DMS114 treated with DMSO at 0.1 percent for 48 hours (cell line): ENCODE results near the gene CNTN4.

ENCODE experiments used
- DNase-seq: peaks from one replicate; lab custom pipeline; 2025; ENCODE audit not compliant: unreplicated experiment; lab: John Stamatoyannopoulos, UW

CNTN4 gene

GRCh38 chr3:2578560-2578959 is 479.9 kb downstream of the CNTN4 start:
- DNase-seq, result no peak

DNA sequence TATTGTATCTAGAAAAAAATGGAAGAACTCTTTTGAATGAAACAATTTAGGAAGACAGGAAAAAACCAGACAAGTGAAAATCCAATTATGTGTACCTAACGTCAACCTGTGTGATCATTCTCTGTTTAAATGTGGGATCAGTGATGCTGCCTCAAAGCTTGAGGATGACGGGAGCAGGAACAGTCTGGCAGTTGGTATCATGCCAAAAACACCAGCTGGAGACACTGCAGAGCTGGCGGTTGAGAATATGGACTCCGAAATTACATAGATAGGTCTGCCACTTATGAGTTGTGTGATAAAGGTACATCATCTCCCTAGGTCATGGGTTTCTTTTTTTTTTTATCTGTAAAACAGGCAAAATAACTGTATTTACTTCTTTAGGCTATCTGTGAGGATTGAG is 480.5 kb downstream of the CNTN4 start:
- DNase-seq, result no peak

DNA sequence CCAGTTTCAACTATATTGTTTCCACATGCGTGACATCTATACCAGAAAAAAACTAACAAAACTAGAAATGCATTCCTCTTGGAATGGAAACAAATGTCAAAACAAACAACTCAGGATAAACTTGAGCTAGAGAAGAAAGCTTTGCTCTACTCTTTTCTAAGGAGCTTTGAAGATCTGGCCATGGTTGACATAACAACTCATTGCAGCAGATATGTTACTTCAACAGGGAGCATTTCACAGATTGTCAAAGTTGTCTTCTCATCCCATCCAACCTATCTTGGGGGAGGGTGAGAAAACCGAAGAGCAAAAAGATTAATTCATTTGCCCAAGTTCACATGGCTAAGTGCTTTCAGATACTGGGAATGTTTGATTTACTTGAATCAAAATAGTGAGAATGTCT is 484.4 kb downstream of the CNTN4 start:
- no peak for DNase-seq

DNA sequence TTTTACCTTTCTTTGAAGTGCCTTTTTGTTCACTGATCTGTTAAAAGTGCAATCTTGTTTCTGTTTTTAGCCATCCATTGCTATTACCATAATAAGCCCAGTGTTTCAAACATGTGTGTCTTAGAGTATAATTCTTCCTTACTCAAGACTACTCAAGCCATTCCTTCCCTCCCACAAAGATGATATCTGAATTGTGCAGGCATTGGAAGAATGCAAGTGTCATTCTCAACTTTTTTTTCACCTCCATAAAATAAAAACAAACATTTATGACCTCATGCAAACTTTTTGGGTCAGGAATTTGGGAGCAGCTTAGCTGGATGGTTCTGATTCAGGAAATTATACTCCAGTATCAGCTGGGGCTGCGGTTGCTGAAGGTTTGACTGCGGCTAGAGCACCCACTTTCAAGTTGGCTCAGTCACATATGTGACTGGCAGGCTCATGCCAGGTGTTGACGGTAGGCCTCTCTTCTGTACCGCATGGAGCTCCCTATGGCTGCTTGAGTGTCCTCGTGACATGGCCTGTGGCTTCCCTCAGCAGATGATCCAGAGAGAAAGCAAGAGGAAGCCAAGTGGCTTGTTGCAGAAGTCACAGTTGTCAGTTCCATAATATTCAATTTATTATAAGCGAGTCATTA is 490.8 kb downstream of the CNTN4 start:
- DNase-seq, result no peak

DNA sequence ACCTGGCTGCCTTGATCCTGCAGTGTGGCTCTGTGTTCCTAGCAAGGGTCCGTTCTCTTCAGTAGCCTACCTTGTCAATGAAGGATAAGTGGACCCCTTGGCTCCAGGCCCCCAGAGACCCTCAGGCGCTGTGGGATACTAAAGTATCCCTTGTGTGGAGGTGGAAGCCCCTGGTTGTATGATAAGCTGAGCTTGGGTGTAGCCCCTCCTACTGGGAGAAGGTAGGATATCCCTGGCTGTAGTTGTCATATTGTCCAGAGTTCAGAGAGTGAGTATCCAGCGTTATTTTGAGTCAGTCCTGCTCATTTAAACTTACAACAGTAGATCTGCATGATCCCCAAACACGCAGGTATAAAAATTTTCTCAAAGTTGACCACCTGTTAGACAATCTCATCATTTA is 496.8 kb downstream of the CNTN4 start:
- no peak for DNase-seq

GRCh38 chr3:2597615-2598014 is 498.9 kb downstream of the CNTN4 start:
- DNase-seq, result no peak

DNA sequence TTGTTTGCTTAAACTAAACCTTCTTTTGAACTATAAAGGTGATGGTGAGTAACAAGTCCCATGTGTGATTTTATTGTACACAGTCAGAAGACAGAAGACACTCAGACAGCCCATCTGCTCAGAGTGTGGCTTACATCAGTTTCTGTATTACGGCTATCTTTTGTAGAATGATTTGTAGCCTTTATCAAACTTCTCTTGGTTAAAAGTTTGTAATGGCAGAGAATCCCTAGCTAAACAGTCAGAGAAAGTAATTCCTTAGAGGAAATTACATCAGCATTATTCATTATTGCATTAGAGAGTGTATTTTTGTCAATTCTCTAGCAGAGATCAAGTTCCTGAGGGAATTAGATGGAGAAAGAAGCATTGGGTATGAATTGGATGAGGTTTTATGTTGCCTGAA is 500.8 kb downstream of the CNTN4 start:
- no peak for DNase-seq

DNA sequence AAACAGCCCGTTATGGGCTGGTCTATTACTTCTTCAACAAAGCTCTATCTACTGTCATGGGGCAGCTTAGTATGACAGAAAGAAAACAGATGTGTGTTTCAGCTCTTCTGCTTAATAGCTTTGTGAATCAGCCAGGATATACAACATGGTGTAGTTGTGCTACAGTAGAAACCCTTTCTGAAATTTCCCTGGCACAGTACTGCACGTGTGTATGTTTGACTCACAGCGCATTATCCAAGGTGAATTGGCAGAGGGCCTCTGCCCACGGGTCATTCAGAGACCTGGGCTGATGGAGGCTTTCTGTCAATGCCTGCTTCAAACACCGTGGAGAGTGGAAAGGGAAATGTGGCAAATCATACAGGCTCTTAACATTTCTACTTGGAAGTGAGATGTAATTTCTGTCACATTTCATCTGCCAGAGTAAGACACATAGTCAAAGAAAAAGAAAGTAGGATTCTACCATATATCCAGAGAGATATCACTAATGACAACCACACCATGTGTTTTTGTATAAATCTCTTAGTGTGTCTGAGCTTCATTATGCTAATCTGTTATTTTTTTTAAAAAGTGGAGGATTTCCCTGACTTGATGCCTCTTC is 505.1 kb downstream of the CNTN4 start:
- DNase-seq, result no peak

- DNase-seq, result no peak
These were observed 515.9 kb downstream of the CNTN4 start for GRCh38 chr3:2614578-2614977.

DNA sequence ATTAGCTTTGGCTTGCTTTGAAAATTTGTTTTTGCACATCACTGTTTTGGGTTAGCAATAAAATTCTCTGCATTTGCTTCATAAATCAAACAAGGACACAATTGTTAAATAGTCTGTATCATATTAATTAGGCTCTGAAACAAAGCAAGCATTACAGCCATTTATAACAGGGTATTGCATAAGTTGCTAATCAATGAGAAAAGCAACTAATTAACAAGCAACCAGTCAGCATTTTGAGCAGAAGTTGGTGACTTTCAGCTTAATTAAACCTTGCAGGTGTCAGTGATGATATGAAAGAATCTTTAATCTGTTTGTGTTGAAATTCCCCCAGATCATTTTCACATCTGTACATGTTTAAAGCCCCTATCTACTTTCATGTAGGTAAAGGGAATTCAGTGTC is 516.4 kb downstream of the CNTN4 start:
- no peak for DNase-seq

GRCh38 chr3:2623436-2623835 is 524.8 kb downstream of the CNTN4 start:
- DNase-seq, result no peak

DNA sequence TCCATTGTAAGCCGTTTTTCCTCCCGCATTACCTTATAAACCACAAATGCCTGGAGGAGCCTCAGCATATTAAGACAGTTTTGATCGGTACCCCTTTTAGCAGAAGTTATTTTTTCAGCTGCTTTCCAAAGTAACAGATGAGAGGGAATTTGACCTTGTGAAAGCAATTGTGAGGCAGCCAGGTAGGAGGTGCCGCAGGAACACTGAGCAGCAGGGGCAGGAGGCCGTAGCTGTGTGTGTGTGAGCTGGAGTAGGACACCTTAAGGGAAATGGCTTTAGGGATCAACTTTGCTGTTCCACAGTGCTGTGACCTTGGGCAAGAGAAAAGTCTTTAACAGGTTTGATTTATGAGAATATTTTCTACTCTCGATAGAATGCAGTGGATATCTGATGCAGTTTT is 529.5 kb downstream of the CNTN4 start:
- DNase-seq, result no peak

GRCh38 chr3:2635511-2635910 is 536.8 kb downstream of the CNTN4 start:
- DNase-seq, result no peak

- no peak for DNase-seq
These were observed 544.9 kb downstream of the CNTN4 start for GRCh38 chr3:2643606-2644005.

- DNase-seq, result no peak
These were observed 546.3 kb downstream of the CNTN4 start for GRCh38 chr3:2645001-2645400.

GRCh38 chr3:2650746-2651145 is 552.1 kb downstream of the CNTN4 start:
- no peak for DNase-seq

- no peak for DNase-seq
These were observed 553.7 kb downstream of the CNTN4 start for GRCh38 chr3:2652386-2652785.

DNA sequence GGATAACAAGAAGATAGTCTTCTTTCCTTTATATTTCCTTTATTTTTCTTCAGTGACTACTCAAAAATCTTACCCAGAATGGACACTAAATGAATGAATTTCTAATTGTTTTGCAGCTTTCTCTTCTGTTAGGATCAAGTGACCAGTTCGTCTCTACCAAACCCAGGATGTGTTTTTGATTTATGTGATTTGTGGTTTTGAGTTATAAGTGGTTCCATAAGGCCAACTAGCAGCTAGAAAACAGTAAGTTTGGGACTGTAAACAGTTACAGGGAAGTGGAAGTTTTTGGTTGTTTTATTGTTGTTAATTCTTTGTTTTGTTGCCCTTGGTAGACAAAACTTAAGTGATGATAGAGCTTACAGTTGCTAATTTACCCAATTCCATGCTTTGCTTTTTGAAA is 555.0 kb downstream of the CNTN4 start:
- DNase-seq, result no peak

DNA sequence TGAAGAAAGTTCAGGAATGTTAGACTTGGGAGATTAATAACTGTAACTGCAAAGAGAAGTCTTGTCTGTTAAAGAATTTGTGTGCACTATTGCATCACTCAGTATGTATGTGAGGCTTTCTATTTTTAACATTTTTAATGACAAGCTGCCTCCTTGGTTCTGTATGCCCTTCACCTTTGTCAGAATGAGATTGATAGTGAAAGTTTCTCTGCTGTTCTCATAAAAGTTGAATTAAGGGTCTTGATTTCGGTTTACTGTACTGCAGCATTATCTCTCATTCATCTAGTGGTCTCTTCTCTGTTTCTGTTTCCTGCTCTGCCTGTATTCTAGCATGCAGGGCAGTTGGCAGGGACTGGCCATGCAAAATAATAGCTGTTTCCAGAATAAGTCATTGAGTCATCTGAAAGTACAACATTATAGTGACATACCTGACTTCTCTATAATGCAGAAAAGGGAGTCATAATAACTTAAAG is 556.6 kb downstream of the CNTN4 start:
- no peak for DNase-seq

DNA sequence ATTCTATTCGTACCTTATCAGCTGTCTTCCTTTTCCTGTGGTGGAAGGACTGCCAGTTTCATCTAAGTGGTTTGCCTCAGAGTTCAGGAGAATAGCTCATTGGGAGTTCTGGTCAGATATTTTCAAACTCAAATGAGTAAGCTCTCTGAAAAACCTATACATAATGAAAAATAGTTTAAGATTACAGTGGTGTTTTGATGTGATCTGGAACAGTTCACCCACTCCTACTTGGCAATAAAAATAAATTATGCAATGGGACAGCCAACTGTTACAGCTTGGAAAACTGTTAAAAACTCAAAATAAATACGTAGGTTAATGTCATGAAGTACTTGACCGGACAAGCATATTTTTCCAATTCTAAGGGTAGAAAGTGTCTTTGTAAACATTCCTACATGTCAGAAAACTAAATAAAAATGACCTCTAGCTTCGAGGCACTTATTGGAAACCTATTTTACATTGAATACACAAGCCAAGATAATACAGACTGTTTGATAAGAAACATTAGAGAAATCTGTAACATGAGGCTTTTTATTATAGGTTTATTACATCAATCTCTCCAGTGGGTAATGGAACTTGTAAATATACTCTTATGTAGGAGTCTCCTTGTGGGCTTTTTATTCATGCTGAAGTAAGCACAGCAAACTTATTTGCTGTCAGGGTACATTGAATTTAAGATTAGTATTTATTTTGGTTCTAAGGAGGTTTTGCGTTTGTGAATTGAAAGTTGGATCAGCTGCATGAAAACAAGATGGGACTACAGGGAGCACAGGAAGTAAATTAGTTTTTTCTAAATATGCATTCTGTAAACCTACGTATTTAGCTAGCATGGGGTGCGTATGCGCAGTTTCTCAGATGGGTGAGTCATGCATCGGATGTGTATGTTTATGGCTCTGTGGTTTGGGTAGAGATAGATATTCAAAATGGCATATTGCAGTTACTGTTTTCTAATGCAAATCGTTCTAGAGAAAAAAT is 558.4 kb downstream of the CNTN4 start:
- DNase-seq, result no peak

GRCh38 chr3:2657971-2658370 is 559.3 kb downstream of the CNTN4 start:
- no peak for DNase-seq

- DNase-seq, result no peak
These were observed 561.2 kb downstream of the CNTN4 start for GRCh38 chr3:2659896-2660295.
